Memory B cell (primary cell): Measurements from ENCODE around the gene MAST4.
"Not testable (repeated sequence)": the region's sequence is repeated elsewhere in the genome, so short reads cannot be mapped to it uniquely, and the experiment has no call there.

ENCODE experiments used
- ATAC-seq: fragments of 150-1000 bp; cut with Tn5 transposase; 2 replicates; pipeline ENCODE4 v1.10.0; 2021; ENCODE audit warnings: low read depth, mild to moderate bottlenecking, moderate library complexity
- DNase-seq, 2 donors: peaks; one replicate each; pipeline ENCODE4 v3.0.0; 2022; ENCODE audit warnings: low spot score in 2 of 2
- H3K27ac Mint-ChIP-seq: one replicate; pipeline ENCODE4 v1.8.0; 2022; ENCODE audit warnings: mild to moderate bottlenecking, moderate library complexity, mixed read lengths
- H3K27me3 Mint-ChIP-seq: one replicate; pipeline ENCODE4 v1.8.0; 2022; ENCODE audit warnings: mixed read lengths
- H3K36me3 Mint-ChIP-seq: one replicate; pipeline ENCODE4 v1.8.0; 2022; ENCODE audit warnings: mild to moderate bottlenecking, mixed read lengths
- H3K4me1 Mint-ChIP-seq: one replicate; pipeline ENCODE4 v1.8.0; 2022; ENCODE audit warnings: mixed read lengths
- H3K4me3 Mint-ChIP-seq: one replicate; pipeline ENCODE4 v1.8.0; 2022; ENCODE audit warnings: mild to moderate bottlenecking, moderate library complexity, mixed read lengths
- H3K9me3 Mint-ChIP-seq: one replicate; pipeline ENCODE4 v1.8.0; 2022; ENCODE audit warnings: mixed read lengths

The MAST4 gene

DNA sequence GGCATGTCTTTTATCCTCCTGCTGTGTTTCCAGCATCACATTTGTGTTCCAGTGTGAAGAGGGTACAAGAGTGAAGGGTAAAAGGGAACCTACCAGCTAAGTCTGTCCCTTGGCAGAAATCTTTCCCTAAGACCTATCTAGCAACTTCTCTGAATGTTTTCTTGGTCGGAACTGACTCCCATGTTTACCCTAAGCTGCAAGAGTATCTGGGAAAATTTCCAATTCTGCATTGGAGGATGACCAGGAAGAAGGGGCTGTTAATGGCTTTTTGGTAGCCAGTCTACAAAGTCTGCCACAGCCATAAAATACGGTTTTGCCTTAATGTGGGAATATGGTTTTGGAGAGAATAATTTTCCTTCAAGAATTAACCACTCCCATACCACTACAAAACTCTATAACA lies 75.1 kb downstream of the MAST4 start:
- Mint-ChIP-seq H3K9me3 (no peaks in the 10 kb centered on the region), H3K27me3 (no peaks in the 10 kb centered on the region), H3K4me1 (peaks cover 10% of the 10 kb centered on the region), H3K4me3 (no peak overlapping the region), H3K36me3 (no peaks in the 10 kb centered on the region), H3K27ac (no peak overlapping the region)
- no peak for DNase-seq
- ATAC-seq = no peak

DNA sequence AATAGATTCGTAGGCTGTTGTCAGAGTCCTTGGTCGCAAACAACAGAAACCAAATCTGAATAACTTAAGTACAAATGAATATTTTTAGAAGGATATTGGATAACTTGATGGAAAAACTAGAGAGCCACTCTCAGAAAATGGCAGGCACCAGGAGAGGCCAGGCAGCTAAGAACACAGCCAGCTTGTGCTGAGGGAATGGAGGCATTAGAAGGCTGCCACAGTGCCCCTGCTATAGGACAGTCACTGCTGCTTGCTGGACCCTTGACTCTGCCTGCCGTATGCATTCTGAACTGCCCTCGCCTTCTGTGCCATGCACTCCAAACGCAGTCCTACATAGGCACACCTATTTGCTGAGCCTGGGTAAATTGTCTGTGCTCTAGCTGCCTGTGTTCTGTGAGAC lies 78.6 kb downstream of the MAST4 start:
- Mint-ChIP-seq H3K36me3 (no peaks in the 10 kb centered on the region), H3K4me3 (no peak overlapping the region), H3K27me3 (no peaks in the 10 kb centered on the region), H3K4me1 (peaks cover 2% of the 10 kb centered on the region), H3K9me3 (no peaks in the 10 kb centered on the region), H3K27ac (no peak overlapping the region)
- ATAC-seq (no peak), DNase-seq (no peak)

DNA sequence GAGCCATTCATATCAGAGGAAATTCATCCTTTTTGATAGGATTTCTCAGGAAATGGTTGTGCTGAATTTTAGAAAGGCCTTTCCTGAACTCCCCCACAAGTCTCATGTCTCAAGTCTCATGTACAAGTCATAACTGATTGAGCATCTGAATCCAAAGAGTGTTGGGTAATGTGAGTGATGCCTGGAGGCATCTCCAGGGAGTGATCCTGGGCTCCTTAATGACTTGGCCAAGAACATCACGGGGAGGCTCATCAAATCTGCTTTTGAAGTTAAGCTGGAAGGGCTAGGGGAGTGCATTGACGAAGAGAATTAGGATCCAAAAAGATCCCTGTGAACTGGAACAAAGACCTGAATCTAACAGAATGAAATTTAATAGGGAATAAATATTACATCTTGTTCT lies 79.2 kb downstream of the MAST4 start:
- no peaks in the 10 kb centered on the region for H3K36me3 Mint-ChIP-seq
- DNase-seq (no peak), ATAC-seq (no peak)
- H3K27ac Mint-ChIP-seq = no peak overlapping the region
- H3K4me1 Mint-ChIP-seq = peaks cover 2% of the 10 kb centered on the region
- H3K9me3 Mint-ChIP-seq = no peaks in the 10 kb centered on the region
- no peaks in the 10 kb centered on the region for H3K27me3 Mint-ChIP-seq
- H3K4me3 Mint-ChIP-seq = no peak overlapping the region

DNA sequence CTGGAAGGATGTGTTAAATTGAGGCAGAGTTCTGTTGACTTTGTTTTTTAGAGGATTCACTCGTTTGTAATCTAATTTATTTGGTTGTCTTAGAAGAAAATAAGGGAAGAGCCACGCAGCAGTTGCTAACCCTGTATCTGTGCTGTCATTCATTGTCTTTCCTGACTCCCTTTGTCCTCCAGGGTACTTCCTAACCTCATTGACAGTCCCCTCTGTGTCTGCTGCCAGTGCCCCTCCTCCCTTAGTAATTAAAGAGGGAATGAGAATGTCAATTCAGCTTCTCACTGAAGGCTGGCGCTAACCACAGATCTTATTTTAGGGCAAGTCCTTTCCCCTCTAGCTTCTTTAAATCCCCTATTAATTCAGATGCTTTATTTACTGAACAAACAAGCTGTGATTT lies 84.0 kb downstream of the MAST4 start:
- H3K27me3 Mint-ChIP-seq = no peaks in the 10 kb centered on the region
- H3K36me3 Mint-ChIP-seq = no peaks in the 10 kb centered on the region
- DNase-seq (no peak), ATAC-seq (no peak)
- no peaks in the 10 kb centered on the region for H3K9me3 Mint-ChIP-seq
- H3K4me1 Mint-ChIP-seq = peaks cover 2% of the 10 kb centered on the region
- H3K4me3 Mint-ChIP-seq = no peak overlapping the region
- H3K27ac Mint-ChIP-seq = no peak overlapping the region

DNA sequence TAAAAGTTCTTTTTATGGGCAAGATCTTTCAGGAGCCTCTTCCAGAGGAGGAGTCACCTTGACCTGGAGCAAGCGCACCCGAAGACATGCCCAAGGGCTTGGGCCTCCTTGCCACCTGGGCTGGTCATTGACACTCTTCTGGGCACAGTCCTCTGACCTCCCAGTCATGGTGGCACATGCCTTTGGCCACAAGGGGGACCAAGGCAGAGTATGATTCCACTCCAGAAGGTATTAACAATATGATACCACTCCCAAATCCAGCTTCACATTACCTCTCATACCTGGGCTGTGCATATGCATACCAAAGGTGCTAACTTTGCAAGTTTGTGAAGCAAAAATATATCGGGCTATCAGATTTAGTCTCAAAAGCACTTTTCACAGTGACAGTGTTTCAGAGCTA lies 84.6 kb downstream of the MAST4 start:
- Mint-ChIP-seq H3K4me3 (no peak overlapping the region), H3K9me3 (no peaks in the 10 kb centered on the region), H3K27ac (no peak overlapping the region), H3K27me3 (no peaks in the 10 kb centered on the region), H3K36me3 (no peaks in the 10 kb centered on the region), H3K4me1 (peaks cover 2% of the 10 kb centered on the region)
- ATAC-seq = no peak
- DNase-seq = no peak

DNA sequence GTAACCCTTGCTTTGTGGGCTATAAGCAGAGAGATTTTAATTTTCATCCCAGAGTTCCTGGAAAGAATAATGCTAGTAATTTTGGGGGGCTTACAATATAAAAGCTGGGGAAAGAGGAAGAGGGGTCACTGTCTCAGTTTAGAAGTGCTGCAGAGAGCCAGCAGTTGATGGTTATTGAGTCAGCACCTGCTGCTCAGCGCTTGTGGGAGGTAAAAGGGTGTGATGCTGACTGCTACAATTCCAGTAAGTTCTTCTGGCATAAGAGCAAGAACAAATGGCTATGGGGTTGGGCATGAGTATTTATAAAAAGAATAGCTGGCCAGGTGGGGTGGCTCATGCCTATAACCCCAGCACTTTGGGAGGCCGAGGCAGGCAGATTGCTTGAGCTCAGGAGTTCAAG lies 88.5 kb downstream of the MAST4 start:
- Mint-ChIP-seq H3K9me3 (peaks cover 2% of the 10 kb centered on the region), H3K27ac (no peak overlapping the region), H3K4me1 (no peaks in the 10 kb centered on the region), H3K36me3 (peaks cover 2% of the 10 kb centered on the region), H3K4me3 (no peak overlapping the region), H3K27me3 (no peaks in the 10 kb centered on the region)
- DNase-seq = no peak
- ATAC-seq = no peak

DNA sequence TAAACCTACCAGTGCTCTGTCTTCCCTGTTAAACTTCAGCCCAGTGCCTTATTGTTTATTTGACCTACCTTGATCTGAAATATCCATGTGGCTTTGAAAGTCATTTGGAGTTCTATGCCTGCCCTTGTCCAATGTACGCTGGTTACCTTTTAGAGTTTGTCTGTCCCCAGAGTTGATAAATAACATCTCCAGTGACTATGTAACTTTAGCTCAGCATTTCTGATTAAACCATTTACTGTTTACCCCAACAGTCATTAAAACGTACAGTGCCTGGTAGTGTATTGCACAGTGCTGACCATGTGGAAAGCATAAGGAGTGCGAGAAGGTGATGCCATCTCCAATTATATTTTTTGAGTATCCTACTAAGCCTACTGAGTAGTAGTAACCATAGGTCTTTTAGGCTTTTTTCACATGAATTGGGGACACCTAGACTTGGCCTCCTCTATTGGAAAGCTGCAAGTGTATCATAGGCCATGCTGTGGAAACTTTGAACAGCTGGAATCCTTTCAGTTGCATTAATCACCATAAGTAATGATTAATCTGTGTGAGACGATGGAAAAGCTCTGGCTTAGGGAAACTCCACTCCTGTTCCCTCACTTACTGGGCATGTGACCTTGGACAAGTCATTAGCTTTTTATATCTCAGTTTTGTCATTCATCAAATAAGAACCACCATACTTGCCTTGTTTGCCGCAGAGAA lies 93.5 kb downstream of the MAST4 start:
- no peak for ATAC-seq
- H3K9me3 Mint-ChIP-seq = peaks cover 2% of the 10 kb centered on the region
- H3K27ac Mint-ChIP-seq = peak overlapping the region; percentile 10
- no peak overlapping the region for H3K4me3 Mint-ChIP-seq
- no peaks in the 10 kb centered on the region for H3K27me3 Mint-ChIP-seq
- DNase-seq = no peak
- peaks cover 2% of the 10 kb centered on the region for H3K36me3 Mint-ChIP-seq
- no peaks in the 10 kb centered on the region for H3K4me1 Mint-ChIP-seq

DNA sequence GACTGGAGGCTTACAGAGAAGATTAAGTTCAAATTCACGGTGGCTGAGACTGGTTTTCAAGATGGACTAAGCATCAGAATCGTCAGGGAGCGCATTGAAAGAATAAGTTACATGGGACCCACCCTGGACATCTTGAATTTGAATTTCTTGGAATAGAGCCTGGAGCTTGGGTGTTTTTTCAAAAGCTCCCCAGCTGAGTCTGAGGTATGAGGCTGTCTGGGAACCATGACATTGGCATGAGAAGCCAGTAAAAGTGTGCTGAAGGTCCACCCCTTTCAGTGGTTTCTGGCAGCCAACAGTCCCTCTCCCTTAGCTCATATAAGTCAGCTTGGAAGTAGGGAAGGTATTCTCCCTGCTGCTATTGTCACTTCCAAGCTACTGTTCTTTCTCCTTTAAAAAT lies 97.8 kb downstream of the MAST4 start:
- DNase-seq (no peak), ATAC-seq (no peak)
- H3K4me3 Mint-ChIP-seq = no peak overlapping the region
- peaks cover 2% of the 10 kb centered on the region for H3K9me3 Mint-ChIP-seq
- peaks cover 12% of the 10 kb centered on the region for H3K4me1 Mint-ChIP-seq
- peaks cover 6% of the 10 kb centered on the region for H3K36me3 Mint-ChIP-seq
- no peak overlapping the region for H3K27ac Mint-ChIP-seq
- no peaks in the 10 kb centered on the region for H3K27me3 Mint-ChIP-seq

DNA sequence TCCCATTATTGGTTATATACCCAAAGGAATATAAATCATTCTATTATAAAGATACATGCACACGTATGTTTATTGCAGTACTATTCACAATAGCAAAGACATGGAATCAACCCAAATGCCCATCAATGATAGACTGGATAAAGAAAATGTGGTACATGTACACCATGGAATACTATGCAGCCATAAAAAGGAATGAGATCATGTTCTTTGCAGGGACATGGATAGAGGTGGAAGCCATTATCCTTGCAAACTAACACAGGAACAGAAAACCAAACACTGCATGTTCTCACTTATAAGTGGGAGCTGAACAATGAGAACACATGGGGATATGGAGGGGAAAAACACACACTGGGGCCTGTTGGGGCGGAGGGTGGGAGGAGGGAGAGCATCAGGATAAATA lies 99.6 kb downstream of the MAST4 start:
- not testable (repeated sequence) for H3K36me3 Mint-ChIP-seq, DNase-seq, H3K27me3 Mint-ChIP-seq, H3K27ac Mint-ChIP-seq, H3K9me3 Mint-ChIP-seq, ATAC-seq, H3K4me3 Mint-ChIP-seq
- peaks cover 13% of the 10 kb centered on the region for H3K4me1 Mint-ChIP-seq

DNA sequence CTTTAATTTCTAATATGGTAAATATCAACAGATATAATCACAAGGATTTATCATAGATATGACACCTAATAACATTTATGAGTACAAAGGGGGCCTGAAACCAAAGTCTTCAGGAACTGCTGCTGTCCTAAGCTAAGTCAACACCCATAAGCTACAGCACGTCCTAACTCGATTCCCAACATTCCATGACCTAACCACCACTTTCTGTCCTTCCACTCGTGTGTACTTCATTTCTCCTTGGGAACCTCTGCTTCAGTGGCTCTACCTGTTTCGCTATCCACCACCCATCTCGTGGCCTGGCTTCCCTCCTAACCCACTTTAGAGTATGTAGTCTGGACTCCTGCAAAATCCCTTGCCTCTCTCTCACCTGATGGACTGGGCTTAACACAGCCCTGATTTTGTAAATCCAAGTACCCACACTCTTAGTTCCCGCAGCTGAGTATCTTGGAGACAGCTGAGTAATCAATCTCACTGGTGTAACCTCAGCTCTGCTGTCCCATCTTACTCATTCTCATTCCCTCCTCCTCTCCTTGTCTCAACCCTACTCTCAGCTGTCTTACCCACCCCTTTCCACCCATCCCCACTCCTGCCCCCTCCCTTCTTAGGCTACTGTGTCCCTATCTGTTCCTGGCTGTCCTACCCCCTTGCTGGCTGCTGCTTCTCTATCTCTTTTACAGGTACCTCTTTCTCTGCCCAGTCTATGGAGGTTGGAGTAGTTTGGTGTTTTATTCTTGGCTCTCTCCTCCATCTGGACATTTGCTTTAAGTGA lies 101.8 kb downstream of the MAST4 start:
- DNase-seq = no peak
- peaks cover 2% of the 10 kb centered on the region for H3K9me3 Mint-ChIP-seq
- H3K36me3 Mint-ChIP-seq = peaks cover 8% of the 10 kb centered on the region
- H3K27me3 Mint-ChIP-seq = no peaks in the 10 kb centered on the region
- no peak overlapping the region for H3K27ac Mint-ChIP-seq
- H3K4me3 Mint-ChIP-seq = no peak overlapping the region
- no peak for ATAC-seq
- peaks cover 21% of the 10 kb centered on the region for H3K4me1 Mint-ChIP-seq

DNA sequence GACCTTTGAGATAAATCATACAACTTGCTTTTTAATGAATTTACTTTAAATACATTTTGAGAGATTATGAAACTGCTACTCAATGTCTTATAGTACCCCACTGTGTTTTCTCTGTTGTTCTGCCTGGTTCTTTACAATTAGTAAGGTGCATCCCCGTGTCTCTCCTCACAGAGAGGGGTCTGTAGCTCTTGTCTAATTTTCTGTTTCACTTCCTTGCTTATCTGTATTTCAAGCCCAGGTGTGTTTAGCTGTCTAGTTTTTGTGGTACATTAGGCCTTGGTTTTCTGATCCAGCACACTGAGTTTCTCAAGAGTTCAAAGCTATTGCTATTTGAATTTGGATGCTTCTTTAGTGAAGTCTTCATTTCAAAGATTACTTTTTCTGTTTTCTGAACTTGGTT lies 105.1 kb downstream of the MAST4 start:
- ATAC-seq = peak; percentile 96
- Mint-ChIP-seq H3K27ac (no peak overlapping the region), H3K36me3 (peaks cover 5% of the 10 kb centered on the region), H3K9me3 (peaks cover 2% of the 10 kb centered on the region), H3K4me1 (peaks cover 28% of the 10 kb centered on the region), H3K4me3 (no peak overlapping the region), H3K27me3 (no peaks in the 10 kb centered on the region)
- DNase-seq = peak in 1 of 2 donors; percentile 23

DNA sequence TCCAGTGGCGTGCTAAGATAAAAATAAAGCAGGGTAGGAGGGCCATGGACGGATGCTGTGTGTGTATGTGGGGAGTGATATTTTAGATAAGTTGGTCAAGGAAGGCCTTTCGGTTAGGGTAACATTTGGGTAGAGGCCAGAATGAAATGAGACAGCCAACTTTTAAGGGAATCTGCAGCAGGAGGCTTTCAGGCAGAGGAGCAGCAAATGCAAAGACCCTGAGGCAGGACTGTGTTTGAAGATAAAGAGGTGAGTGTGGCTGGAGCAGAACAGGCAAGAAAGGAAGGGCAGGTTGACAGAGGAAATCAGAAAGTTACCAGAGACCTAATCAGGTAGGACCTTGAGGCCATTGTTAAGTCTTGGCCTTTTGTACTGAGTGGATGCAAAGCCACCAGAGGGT lies 106.2 kb downstream of the MAST4 start:
- H3K27ac Mint-ChIP-seq = no peak overlapping the region
- no peak overlapping the region for H3K4me3 Mint-ChIP-seq
- H3K4me1 Mint-ChIP-seq = peaks cover 29% of the 10 kb centered on the region
- no peak for ATAC-seq
- peaks cover 4% of the 10 kb centered on the region for H3K36me3 Mint-ChIP-seq
- H3K9me3 Mint-ChIP-seq = peaks cover under 1% of the 10 kb centered on the region
- no peaks in the 10 kb centered on the region for H3K27me3 Mint-ChIP-seq
- DNase-seq = no peak

DNA sequence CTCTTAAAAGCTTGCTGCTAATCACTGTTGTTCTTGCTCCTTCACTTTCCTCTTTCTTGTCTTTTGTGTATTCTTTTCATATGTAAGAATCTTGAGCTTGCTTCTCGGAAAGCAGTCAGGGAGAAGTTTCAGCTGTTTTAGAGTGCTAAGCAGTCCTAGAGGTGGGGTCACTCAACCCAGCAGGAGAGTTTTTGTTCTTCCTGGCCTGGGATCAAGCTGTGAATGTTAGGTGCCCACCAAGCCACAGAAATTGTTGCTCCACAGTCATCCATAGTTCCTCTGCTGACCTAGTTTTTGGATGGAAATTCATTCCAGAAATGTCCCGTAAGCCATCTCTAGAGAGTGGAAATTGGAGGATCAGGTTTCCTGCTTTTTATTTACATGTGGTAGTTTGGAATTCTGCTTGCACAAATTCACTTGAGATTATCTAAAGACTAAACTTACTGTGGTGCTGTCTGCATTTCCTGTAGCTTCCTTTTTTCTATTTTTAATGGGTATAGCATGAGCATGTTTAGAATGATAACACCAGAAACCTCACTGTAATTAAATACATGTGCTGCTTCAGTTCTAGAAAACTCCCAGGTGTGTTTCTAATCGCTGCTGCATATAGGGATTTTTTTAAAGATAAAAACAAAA lies 108.7 kb downstream of the MAST4 start:
- Mint-ChIP-seq H3K9me3 (peaks cover 2% of the 10 kb centered on the region), H3K4me1 (peaks cover 21% of the 10 kb centered on the region), H3K4me3 (peak overlapping the region; percentile 35), H3K36me3 (peaks cover 6% of the 10 kb centered on the region), H3K27ac (no peak overlapping the region), H3K27me3 (no peaks in the 10 kb centered on the region)
- ATAC-seq (no peak), DNase-seq (no peak)

DNA sequence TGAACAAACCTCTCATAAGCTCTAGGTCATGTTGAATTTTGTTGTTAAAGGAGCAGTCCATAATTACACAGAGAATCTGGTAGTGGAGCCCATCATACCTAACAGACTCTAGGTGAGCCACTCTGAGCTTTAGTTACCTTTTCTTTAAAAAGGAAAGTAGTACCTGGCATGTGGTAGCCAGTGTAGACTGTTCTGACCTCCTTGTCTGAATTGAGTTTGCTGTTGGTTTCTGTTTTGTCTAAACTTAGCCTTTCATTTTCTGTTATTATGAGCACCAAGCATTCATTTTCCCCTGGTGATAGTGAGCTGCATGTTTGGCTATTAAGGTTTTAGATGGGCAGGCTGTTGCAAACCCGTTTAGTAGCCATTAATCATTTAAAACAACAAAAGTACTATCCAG lies 112.2 kb downstream of the MAST4 start:
- Mint-ChIP-seq H3K36me3 (peaks cover 7% of the 10 kb centered on the region), H3K27ac (no peak overlapping the region), H3K4me1 (peaks cover 13% of the 10 kb centered on the region), H3K4me3 (no peak overlapping the region), H3K27me3 (no peaks in the 10 kb centered on the region), H3K9me3 (peaks cover 10% of the 10 kb centered on the region)
- ATAC-seq (no peak), DNase-seq (no peak)
